Stimulated activated CD4-positive, alpha-beta T cell treated with anti-CD3 and anti-CD28 coated beads, Interleukin-4, amount 100 ng/mL, for 24 hours (primary cell): ENCODE data around the gene TSPAN18.

Source experiments
- DNase-seq: peaks from one replicate; pipeline ENCODE4 v3.0.0-alpha.2; 2020

The TSPAN18 gene

GRCh38 chr11:44901786-44902185 lies 175.0 kb downstream of the TSPAN18 start:
- DNase-seq, result no peak

- DNase-seq, result no peak
Measured at GRCh38 chr11:44903035-44903434, 176.3 kb downstream of the TSPAN18 start.

GRCh38 chr11:44903518-44903917 lies 176.8 kb downstream of the TSPAN18 start:
- no peak for DNase-seq

- no peak for DNase-seq
Measured at GRCh38 chr11:44904261-44905020, 177.7 kb downstream of the TSPAN18 start.

GRCh38 chr11:44905131-44905866 lies 178.5 kb downstream of the TSPAN18 start:
- no peak for DNase-seq

GRCh38 chr11:44906649-44907048 lies 179.9 kb downstream of the TSPAN18 start:
- DNase-seq, result no peak

GRCh38 chr11:44909557-44909956 lies 182.8 kb downstream of the TSPAN18 start:
- DNase-seq, result no peak

GRCh38 chr11:44910591-44910990 lies 183.8 kb downstream of the TSPAN18 start:
- no peak for DNase-seq

GRCh38 chr11:44911029-44911814 lies 184.5 kb downstream of the TSPAN18 start:
- peak; percentile 91 for DNase-seq

- DNase-seq, result no peak
Measured at GRCh38 chr11:44912270-44912987, 185.7 kb downstream of the TSPAN18 start.

- DNase-seq, result no peak
Measured at GRCh38 chr11:44913502-44913901, 186.7 kb downstream of the TSPAN18 start.

GRCh38 chr11:44914105-44914504 lies 187.3 kb downstream of the TSPAN18 start:
- no peak for DNase-seq

GRCh38 chr11:44915004-44915403 lies 188.2 kb downstream of the TSPAN18 start:
- no peak for DNase-seq

GRCh38 chr11:44915621-44916020 lies 188.9 kb downstream of the TSPAN18 start:
- no peak for DNase-seq

- DNase-seq, result no peak
Measured at GRCh38 chr11:44916331-44916730, 189.6 kb downstream of the TSPAN18 start.

- no peak for DNase-seq
Measured at GRCh38 chr11:44916801-44917385, 190.1 kb downstream of the TSPAN18 start.

GRCh38 chr11:44917741-44918140 lies 191.0 kb downstream of the TSPAN18 start:
- no peak for DNase-seq

GRCh38 chr11:44920451-44920850 lies 193.7 kb downstream of the TSPAN18 start:
- DNase-seq, result no peak

GRCh38 chr11:44923115-44923514 lies 196.4 kb downstream of the TSPAN18 start:
- no peak for DNase-seq

- no peak for DNase-seq
Measured at GRCh38 chr11:44923806-44924205, 197.0 kb downstream of the TSPAN18 start.

GRCh38 chr11:44926036-44926435 lies 199.3 kb downstream of the TSPAN18 start:
- no peak for DNase-seq

- peak; percentile 67 for DNase-seq
Measured at GRCh38 chr11:44927174-44927661, 200.5 kb downstream of the TSPAN18 start.
